CD4-positive, alpha-beta T cell treated with Interleukin-12 subunit alpha and Interleukin-12 subunit beta, for 1 hour (primary cell): Measurements from ENCODE around the gene AGFG1.

Source experiments
- DNase-seq: peaks from one replicate; pipeline ENCODE4 v3.0.0-alpha.2; 2020

Gene AGFG1

GRCh38 chr2:227462462-227462951 is 9.4 kb upstream of the AGFG1 start:
- DNase-seq, result no peak

GRCh38 chr2:227462972-227463931 is 8.7 kb upstream of the AGFG1 start:
- no peak for DNase-seq

DNA sequence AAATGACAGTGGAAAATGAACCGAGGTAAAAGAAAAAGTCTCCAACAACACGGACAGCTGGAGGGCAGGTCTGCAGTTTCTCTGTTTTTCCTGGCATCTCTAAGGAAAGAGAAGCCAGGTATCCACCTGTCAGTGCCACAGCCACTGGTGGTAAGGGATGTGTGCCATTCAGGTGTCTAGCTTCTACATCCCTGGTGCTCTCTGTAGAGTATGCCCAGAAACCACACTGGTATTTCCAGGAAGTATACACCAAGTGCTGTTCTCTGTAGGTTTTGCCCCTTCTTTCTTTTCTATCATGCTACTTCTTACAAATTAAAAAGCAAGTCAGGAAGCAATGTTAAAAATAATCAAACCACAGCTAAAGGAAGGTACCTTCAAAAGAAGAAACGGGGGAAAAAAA is 7.6 kb upstream of the AGFG1 start:
- peak; percentile 32 for DNase-seq

GRCh38 chr2:227464851-227465250 is 7.1 kb upstream of the AGFG1 start:
- DNase-seq, result no peak

GRCh38 chr2:227466887-227467600 is 4.9 kb upstream of the AGFG1 start:
- DNase-seq, result no peak

GRCh38 chr2:227471412-227471811 is 544 bp upstream of the AGFG1 start:
- DNase-seq, result no peak

GRCh38 chr2:227472265-227473121 is 537 bp downstream of the AGFG1 start:
- peak; percentile 54 for DNase-seq

- DNase-seq, result no peak
Observed at GRCh38 chr2:227473122-227473461, 1.1 kb downstream of the AGFG1 start.

DNA sequence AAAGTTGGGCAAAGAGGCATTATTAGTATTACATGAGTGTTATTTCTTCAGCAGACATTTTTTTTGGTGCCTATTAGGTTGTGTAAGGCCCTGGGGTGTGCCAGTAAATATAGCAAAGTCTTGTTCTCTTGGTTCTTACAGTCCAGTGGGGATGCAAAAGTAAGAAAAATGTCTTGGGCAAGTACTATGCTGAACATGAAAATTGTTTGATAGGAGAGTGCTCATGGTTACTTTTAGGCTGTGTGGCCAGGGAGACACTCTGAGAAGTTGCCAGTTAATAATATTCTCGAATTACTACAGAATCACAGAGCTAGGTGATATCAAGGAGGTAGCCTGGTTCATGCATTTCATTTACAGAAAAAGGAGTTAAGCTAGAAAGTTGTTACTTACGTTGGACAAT is 1.9 kb downstream of the AGFG1 start:
- DNase-seq, result no peak

DNA sequence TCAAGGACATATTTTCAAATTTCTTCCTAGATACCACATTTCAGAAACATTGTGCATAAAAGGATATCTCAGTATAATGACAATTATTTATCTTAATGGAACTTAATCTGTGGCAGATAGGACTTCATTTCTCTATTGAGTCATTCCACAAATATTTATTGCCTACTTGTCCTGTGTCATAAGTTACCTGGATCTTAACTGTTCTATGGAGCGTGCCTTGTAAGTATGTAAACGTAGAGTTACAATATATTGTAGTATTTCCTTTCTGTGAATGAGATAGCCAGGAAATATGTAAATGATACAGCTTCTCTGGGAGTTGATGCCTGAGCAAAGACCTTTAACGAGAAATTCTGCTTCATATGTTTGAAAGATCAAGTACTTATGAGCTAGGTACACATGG is 2.5 kb downstream of the AGFG1 start:
- no peak for DNase-seq

- DNase-seq, result no peak
Observed at GRCh38 chr2:227477291-227477690, 5.3 kb downstream of the AGFG1 start.

- DNase-seq, result no peak
Observed at GRCh38 chr2:227479865-227480475, 8.0 kb downstream of the AGFG1 start.

DNA sequence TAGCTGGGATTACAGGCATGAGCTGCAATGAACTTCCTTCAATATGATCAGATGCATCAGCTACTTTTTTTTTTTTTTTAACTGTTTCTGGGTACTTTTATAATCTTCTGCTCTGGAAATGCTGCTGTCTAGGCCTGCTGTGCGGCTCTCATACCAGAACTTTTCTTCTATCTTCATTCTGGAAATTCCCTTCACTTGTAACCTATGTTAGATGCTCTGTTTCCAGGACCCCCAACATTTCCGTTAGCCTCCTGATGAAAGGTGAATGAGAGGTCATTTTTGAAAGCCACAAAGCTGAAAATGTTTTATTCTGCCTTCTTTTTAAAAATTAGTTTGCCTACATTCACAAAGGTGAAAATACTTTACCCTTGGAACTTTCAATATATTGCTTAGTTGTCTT is 8.6 kb downstream of the AGFG1 start:
- DNase-seq, result no peak

- DNase-seq, result no peak
Observed at GRCh38 chr2:227482638-227483340, 10.8 kb downstream of the AGFG1 start.

GRCh38 chr2:227485429-227485828 is 13.5 kb downstream of the AGFG1 start:
- no peak for DNase-seq

- DNase-seq, result no peak
Observed at GRCh38 chr2:227486688-227487087, 14.7 kb downstream of the AGFG1 start.

DNA sequence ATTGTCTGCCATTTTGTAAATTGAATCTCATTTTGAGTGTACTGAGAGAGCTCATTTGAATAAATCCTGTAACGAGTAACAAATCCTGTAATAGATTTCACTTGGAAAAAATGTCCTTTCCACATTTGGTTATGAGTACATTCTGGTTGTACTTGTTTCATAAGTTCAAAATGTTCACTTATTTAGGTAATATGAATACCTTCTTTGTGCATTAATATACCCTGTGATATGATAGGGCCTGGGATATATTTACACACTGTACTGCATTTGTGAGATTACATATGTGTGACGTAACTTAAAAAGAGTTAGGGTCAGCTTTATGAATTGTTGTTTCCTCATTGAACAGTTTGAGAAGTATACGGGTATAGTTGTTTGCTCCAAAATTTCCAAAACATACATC is 16.1 kb downstream of the AGFG1 start:
- no peak for DNase-seq

- no peak for DNase-seq
Observed at GRCh38 chr2:227491386-227491785, 19.4 kb downstream of the AGFG1 start.

- DNase-seq, result no peak
Observed at GRCh38 chr2:227493524-227493923, 21.6 kb downstream of the AGFG1 start.

DNA sequence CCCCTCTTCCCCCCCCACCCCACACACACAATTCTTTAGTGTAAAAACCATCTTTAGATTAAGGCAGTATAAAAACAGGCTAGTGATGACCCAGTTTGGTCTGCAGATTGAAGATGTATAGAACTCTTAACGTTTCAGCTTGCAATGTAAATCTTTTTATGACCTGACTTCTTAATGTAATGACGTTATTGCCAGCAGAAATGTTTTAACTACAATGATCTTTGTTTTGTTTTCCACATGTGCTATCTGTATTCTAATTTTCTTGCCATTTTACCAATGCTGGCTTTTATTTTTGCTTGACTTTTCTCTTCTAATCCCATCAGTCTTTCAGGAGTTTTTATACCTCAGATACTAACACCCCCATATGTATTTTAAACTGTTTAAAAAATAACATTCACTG is 25.2 kb downstream of the AGFG1 start:
- DNase-seq, result no peak

GRCh38 chr2:227499627-227500300 is 27.8 kb downstream of the AGFG1 start:
- no peak for DNase-seq

DNA sequence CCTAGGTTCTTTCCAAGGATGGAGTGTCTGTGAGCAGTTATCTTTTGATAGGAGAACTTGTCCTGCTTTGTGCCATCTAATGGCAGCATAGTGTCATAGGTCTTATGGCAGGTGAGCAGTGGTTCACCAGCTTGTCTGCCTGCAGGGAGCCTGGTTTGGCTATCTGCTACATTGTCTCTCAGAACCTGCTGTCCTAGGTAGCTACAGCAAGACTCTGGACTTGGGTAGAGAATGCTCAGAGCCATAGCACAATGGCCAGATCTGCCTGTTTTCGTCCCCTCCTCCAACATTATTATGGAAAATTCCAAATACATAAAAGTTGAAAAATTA is 28.3 kb downstream of the AGFG1 start:
- no peak for DNase-seq
